HUES48 (cell line): ENCODE measurements around the gene FYB1.

Experiments used
- H3K27ac ChIP-seq: one replicate; pipeline ENCODE4 v1.7.0; 2013; ENCODE audit warnings: low read depth, low read length, inconsistent platforms
- H3K27me3 ChIP-seq: 2 replicates; pipeline ENCODE4 v1.6.1; 2013; ENCODE audit warnings: mild to moderate bottlenecking, low read length; ENCODE audit not compliant: control insufficient read depth, insufficient read depth
- H3K36me3 ChIP-seq: 2 replicates; pipeline ENCODE4 v1.6.1; 2013; ENCODE audit warnings: low read length; ENCODE audit not compliant: control insufficient read depth, insufficient read depth
- H3K4me1 ChIP-seq: 2 replicates; pipeline ENCODE4 v1.6.1; 2013; ENCODE audit warnings: mild to moderate bottlenecking, low read length; ENCODE audit not compliant: control insufficient read depth, insufficient read depth
- H3K4me3 ChIP-seq: 2 replicates; pipeline ENCODE4 v1.5.1; 2013; ENCODE audit warnings: mild to moderate bottlenecking, low read depth, low read length
- H3K9ac ChIP-seq: 2 replicates; pipeline ENCODE4 v1.6.1; 2013; ENCODE audit warnings: mild to moderate bottlenecking, low read depth, low read length, moderate library complexity
- H3K9me3 ChIP-seq: 2 replicates; pipeline ENCODE4 v1.6.1; 2013; ENCODE audit warnings: low read length; ENCODE audit not compliant: control insufficient read depth, insufficient read depth

The FYB1 gene

GRCh38 chr5:39131210-39132127 is 87.9 kb downstream of the FYB1 start:
- no peak overlapping the region for H3K27ac ChIP-seq
- H3K9me3 ChIP-seq: no peaks in the 10 kb centered on the region
- H3K36me3 ChIP-seq: no peaks in the 10 kb centered on the region

GRCh38 chr5:39130716-39131115 is 88.6 kb downstream of the FYB1 start:
- Histone ChIP-seq H3K4me1 (peaks cover 12% of the 10 kb centered on the region; the same call in 1 of the 2 replicates), H3K27ac (no peak overlapping the region), H3K9me3 (no peaks in the 10 kb centered on the region), H3K36me3 (no peaks in the 10 kb centered on the region), H3K27me3 (no peaks in the 10 kb centered on the region), H3K4me3 (no peak overlapping the region), H3K9ac (no peak overlapping the region)

More at GRCh38 chr5:39131210-39132127, 87.9 kb downstream of the FYB1 start:
- Histone ChIP-seq H3K4me3 (no peak overlapping the region), H3K27me3 (no peaks in the 10 kb centered on the region), H3K4me1 (peaks cover 12% of the 10 kb centered on the region; the same call in 1 of the 2 replicates), H3K9ac (no peak overlapping the region)

- no peaks in the 10 kb centered on the region for H3K27me3 ChIP-seq
- H3K9me3 ChIP-seq: no peaks in the 10 kb centered on the region
- H3K9ac ChIP-seq: no peak overlapping the region
- no peak overlapping the region for H3K27ac ChIP-seq
- H3K4me1 ChIP-seq: no peaks in the 10 kb centered on the region
- H3K4me3 ChIP-seq: no peak overlapping the region
- no peaks in the 10 kb centered on the region for H3K36me3 ChIP-seq
These were observed 97.4 kb downstream of the FYB1 start for GRCh38 chr5:39121922-39122321.

- Histone ChIP-seq H3K9me3 (no peaks in the 10 kb centered on the region), H3K4me1 (no peaks in the 10 kb centered on the region), H3K27me3 (no peaks in the 10 kb centered on the region), H3K27ac (no peak overlapping the region), H3K36me3 (no peaks in the 10 kb centered on the region), H3K9ac (no peak overlapping the region), H3K4me3 (no peak overlapping the region)
These were observed 98.0 kb downstream of the FYB1 start for GRCh38 chr5:39121315-39121714.

- Histone ChIP-seq H3K27me3 (no peaks in the 10 kb centered on the region), H3K9me3 (no peaks in the 10 kb centered on the region), H3K4me1 (no peaks in the 10 kb centered on the region), H3K36me3 (no peaks in the 10 kb centered on the region), H3K27ac (no peak overlapping the region), H3K9ac (no peak overlapping the region), H3K4me3 (no peak overlapping the region)
These were observed 99.3 kb downstream of the FYB1 start for GRCh38 chr5:39120052-39120420.

- Histone ChIP-seq H3K36me3 (no peaks in the 10 kb centered on the region), H3K9me3 (no peaks in the 10 kb centered on the region), H3K4me1 (no peaks in the 10 kb centered on the region), H3K9ac (no peak overlapping the region), H3K27me3 (no peaks in the 10 kb centered on the region), H3K4me3 (no peak overlapping the region), H3K27ac (no peak overlapping the region)
These were observed 99.8 kb downstream of the FYB1 start for GRCh38 chr5:39119404-39120051.

- Histone ChIP-seq H3K4me3 (no peak overlapping the region), H3K27me3 (no peaks in the 10 kb centered on the region), H3K27ac (no peak overlapping the region), H3K9ac (no peak overlapping the region), H3K36me3 (no peaks in the 10 kb centered on the region), H3K9me3 (no peaks in the 10 kb centered on the region), H3K4me1 (no peaks in the 10 kb centered on the region)
These were observed 100.7 kb downstream of the FYB1 start for GRCh38 chr5:39118638-39119037.

- Histone ChIP-seq H3K9ac (no peak overlapping the region), H3K4me3 (no peak overlapping the region), H3K9me3 (no peaks in the 10 kb centered on the region), H3K27me3 (no peaks in the 10 kb centered on the region), H3K27ac (no peak overlapping the region), H3K4me1 (no peaks in the 10 kb centered on the region), H3K36me3 (no peaks in the 10 kb centered on the region)
These were observed 102.0 kb downstream of the FYB1 start for GRCh38 chr5:39117401-39117800.

- no peak overlapping the region for H3K9ac ChIP-seq
- H3K27me3 ChIP-seq: no peaks in the 10 kb centered on the region
- no peak overlapping the region for H3K4me3 ChIP-seq
- H3K27ac ChIP-seq: no peak overlapping the region
- no peaks in the 10 kb centered on the region for H3K4me1 ChIP-seq
- H3K9me3 ChIP-seq: no peaks in the 10 kb centered on the region
- no peaks in the 10 kb centered on the region for H3K36me3 ChIP-seq
These were observed 102.8 kb downstream of the FYB1 start for GRCh38 chr5:39116344-39117170.

GRCh38 chr5:39115644-39116343 is 103.6 kb downstream of the FYB1 start:
- H3K9me3 ChIP-seq: no peaks in the 10 kb centered on the region
- H3K4me1 ChIP-seq: no peaks in the 10 kb centered on the region
- H3K27me3 ChIP-seq: no peaks in the 10 kb centered on the region
- no peak overlapping the region for H3K4me3 ChIP-seq
- no peaks in the 10 kb centered on the region for H3K36me3 ChIP-seq
- no peak overlapping the region for H3K9ac ChIP-seq
- H3K27ac ChIP-seq: no peak overlapping the region
